Endometrium (tissue), 2 donors: ENCODE data around the gene PSEN2.
"Not testable (repeated sequence)": the region's sequence is repeated elsewhere in the genome, so short reads cannot be mapped to it uniquely, and the experiment has no call there.

Source experiments
- FAIRE-seq: peaks from 2 replicates; lab custom pipeline; 2012; peaks lifted over from hg19 to GRCh38; lab: Jason Lieb, UNC
- donor health status: control.
- donor health status: control.

The PSEN2 gene

DNA sequence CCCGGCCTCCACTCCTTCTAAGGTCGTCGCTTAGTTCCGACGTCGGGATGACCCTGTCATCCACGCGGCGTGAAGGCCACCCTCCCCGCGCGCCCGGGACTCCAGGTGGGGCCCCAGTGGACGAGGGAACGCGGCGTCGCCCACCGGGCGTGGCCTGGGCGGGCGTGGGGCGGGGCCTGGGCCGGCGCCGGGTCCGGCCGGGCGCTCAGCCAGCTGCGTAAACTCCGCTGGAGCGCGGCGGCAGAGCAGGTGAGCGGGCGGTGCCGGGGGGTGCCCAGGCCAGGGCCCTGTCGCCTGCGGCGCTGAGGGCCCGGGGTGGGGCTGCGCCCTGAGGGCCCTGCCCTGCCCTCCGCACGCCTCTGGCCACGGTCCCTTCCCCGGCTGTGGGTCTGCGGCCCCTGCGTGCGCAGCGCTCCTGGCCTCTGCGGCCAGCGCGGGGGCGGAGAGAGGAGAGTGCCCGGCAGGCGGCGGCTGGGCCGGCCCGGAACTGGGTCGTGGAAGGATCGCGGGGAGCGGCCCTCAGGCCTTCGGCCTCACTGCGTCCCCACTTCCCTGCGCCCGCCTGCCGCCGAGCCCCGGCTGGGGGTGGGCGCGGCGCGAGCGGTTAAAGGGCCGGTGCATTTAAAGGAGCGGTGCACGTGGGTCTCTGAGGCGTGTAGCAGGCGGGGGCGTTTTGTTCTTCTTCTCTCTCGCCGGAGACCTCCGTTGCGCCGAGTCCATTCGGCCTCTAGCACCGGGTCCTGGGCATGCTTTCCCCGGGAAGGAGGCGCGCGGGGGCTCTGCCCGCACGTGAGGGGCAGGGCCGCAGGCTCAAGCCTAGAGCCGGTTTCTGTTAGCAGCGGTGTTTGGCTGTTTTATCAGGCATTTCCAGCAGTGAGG is at the start of gene PSEN2:
Gene PSEN2 (plus strand): TSS at position 216 of the 879 bp plus-strand sequence. CDS start 11,292 bp downstream, outside the sequence.
- FAIRE-seq = no peak

DNA sequence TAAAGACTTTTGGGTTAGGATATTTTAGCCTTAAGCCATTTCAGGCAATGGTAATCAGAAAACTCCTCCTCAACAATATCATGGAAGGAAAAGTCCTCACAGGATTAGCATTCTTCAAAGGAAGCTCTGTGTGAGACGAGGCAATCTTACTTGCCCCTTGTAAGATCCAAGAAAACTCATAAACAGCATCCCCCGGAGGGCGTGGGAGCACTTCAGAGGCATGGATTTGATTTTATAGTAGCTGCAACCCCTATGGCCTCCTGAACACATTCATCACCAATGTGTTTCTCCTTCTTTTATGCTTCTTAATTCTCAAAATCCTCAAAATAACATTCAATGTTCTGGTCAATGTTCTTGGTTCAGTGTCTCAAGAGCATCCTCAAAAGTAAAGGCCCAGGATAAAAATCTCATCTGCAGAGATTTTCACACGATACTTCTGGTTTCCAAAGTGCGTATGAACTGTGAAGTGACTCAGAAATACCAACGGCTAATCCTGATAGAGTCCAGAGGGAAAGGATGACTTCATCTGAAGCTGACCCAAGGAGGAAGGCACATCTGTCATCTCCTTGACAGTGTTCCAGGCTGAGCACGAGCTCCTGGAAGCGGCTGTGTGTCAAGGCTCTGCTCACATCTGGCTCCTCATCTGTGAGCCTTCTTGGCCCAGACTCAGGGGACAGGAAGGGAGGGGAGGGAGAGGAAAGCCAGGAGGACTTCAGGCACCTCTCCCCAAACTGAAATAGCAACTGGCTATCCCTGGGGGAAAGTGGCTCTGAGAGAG is 49.3 kb upstream of the PSEN2 start:
- FAIRE-seq = peak; percentile 83

DNA sequence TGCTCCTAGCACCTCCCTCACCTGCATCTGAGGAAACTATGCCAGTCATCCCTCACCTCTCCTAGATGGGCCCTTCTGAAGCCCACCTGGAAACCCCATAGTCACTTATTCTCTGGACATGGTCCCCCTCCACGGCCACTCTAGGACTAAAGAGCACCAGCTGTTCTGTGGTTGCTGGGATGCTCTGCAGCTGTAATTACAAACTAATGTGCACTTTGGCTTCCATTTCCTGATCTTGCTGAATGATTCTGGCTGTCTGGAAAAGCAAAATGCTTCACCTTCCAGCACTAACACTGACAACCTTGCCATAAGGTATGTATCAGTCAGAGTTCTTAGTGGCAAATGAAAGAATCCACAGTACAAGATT is 48.7 kb upstream of the PSEN2 start:
- no peak for FAIRE-seq

GRCh38 chr1:226823643-226824042 is 46.8 kb upstream of the PSEN2 start:
- no peak for FAIRE-seq

DNA sequence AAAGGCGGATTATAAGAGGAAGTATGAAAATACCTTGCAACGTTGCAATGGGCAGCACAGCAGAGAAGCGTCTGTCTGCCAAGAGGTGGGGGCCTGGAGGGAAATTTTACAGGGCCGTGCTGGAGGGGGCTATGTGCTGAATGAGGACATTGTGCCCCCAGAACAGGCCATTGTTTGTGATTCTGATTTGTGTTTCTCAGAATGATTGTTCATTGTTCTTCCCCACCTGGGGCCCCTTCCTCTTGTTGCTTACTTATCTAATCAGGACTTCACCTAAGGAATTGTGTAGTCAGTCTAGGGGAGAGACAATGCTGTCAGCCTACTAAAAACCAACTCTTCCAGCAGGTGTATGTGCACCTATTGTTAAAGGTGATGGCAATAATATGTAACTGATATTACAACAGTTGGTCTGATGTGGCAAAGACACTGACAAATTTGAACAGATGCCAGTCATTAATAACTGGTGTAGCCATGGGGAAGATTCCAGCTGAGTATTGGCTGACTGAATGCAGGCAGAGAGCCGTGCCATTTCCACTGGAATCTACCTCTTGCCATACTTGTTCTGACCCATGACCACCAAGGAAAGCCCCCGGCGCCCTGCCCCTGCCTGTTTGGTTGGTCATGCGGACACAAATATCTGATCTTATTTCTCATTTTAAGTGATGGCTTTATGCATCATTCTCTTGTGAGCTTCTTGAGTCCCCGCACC is 45.2 kb upstream of the PSEN2 start:
- FAIRE-seq = no peak

DNA sequence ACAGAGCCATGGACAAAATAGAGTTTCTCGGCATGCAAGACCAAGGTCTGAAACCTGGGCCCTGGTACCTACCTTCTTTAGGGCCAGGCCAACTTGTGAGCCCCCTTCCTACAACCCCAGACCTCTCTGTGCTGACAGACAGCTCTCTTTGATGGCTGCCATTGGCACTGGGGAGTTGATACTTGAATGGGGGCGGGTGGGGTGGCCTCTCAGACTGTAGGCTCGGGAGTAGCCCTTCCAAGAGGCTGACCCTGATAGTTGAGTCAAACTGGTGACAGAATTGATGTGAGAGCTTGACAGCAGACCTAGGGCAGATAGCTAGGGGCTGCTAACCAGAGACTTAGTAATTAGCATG is 44.7 kb upstream of the PSEN2 start:
- FAIRE-seq = no peak

- no peak for FAIRE-seq
These were observed 43.7 kb upstream of the PSEN2 start for GRCh38 chr1:226826479-226827261.

DNA sequence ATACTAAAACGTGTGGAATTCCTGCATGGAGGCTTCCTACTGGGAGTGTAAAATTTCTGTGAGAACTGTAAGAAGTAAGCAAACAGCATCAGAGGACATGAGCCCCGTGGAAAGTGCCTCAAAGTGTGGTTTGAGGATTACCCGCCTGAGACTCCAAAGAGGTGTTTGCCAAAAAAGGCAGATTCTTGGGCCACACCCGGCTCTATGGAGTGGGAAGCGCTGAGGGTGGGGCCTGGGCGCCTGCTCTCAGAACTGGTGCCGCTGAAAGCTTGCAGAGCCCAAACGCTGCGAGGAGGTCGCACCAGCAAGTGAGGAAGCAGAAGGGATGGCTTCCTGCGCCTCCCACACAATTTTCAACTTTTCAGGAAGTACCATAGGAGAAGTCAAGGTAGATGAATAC is 43.0 kb upstream of the PSEN2 start:
- no peak for FAIRE-seq

DNA sequence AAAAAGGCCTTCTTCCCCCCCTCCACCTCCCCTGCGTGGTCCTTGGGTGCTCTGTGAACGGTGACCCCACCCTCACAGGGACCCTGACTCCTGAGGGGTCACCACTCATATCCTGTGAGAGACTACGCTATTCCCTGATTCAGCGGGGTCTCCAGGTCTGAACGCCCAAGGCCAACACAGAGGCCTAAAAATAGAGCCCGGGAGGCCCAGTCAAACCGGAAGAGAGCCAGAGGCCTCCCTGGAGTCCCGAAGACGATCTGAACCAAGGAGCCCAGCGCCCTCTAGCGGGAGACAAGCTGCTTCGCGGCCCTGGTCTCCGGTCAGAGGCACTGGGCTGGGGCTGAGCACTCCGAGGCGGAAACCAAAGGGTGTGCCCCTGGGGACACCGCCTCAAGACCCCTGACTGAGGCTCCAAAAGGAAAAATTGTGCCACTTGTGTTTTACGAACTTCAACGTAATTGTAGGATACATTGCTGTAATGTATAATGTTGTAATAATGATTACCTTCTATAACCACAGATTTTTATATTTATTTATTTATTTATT is 42.4 kb upstream of the PSEN2 start:
- FAIRE-seq = no peak

GRCh38 chr1:226829105-226829504 is 41.3 kb upstream of the PSEN2 start:
- FAIRE-seq = no peak

DNA sequence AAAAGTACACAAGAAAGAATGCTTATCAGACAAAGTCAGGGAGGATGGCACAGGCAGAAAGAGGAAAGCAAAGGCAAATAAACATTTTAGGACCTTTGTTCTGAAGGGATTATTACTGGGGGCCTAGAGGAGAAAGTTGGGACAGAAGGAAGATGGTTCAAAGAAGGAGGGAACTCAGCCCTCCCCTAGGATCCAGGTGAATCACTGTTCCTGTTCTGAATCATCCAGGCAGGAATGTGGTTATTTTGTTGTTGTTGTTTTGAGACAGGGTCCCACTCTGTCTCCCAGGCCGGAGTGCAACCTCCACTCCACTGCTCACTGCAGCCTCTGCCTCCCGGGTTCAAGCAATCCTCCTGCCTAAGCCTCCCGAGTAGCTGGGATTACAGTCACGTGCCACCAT is 38.5 kb upstream of the PSEN2 start:
- no peak for FAIRE-seq

DNA sequence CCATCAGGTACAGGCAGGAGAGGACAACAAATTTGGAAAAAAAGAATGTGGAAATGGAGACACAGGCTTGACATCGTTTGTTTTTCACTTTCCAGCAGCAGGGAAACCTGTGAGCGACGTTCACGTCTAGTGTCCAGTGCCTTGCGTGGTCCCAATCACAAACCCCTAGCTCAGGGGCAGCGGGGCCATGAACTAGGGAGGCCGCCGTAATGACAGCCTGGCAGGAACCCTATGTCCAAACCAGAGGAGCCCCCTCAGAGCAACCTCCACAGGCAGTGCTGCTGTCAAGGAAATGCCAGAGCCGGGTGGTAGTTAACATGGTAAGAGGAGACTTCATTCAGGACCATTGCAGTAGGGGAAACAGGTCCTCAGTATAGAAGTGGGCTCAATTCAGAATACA is 37.8 kb upstream of the PSEN2 start:
- FAIRE-seq = no peak

DNA sequence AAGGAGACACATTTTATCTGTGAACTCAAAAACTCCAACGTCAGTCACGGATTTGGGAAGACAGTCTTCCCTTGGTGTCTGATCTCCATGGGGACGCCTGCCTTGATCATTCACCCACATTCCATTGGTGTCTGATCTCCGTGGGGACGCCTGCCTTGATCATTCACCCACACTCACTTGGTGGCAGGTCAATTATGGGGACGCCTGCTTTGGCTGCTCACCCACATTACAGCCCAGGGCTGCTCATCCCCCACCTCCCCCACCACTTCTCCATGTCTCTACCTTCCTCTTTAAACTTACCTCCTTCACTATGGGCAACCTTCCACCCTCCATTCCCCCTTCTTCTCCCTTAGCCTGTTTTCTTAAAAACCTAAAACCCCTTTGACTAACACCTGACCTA is 36.2 kb upstream of the PSEN2 start:
- not testable (repeated sequence) for FAIRE-seq

- FAIRE-seq = not testable (repeated sequence)
These were observed 35.0 kb upstream of the PSEN2 start for GRCh38 chr1:226835396-226835795.

DNA sequence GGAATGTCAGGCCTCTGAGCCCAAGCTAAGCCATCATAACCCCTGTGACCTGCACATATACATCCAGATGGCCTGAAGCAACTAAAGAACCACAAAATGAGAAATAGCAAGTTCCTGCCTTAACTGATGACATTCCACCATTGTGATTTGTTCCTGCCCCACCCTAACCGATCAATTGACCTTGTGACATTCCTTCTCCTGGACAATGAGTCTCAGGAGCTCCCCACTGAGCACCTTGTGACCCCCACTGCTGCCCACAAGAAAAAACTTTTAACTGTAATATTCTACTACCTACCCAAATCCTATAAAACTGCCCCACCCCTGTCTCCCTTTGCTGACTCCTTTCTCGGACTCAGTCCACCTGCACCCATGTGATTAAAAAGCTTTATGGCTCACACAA is 32.5 kb upstream of the PSEN2 start:
- FAIRE-seq = not testable (repeated sequence)

DNA sequence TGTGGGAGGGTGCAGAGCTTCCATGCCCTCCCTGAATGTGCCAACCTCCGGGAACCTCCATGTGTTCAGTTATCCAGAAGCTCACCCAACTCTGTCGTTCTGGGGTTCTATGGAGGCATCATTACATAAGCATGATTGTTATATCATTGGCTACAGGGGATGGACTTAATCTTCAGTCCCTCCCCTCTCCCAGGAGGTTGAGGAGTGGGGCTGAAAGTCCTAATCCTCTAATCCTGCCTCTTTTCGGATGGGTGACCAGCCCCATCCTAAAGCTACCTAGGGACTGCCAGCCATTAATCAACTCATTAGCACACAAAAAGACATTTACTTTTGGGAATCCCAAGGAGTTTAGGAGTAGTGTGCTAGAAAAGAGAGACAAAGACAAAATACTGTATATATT is 32.0 kb upstream of the PSEN2 start:
- FAIRE-seq = no peak

- FAIRE-seq = no peak
These were observed 24.8 kb upstream of the PSEN2 start for GRCh38 chr1:226845624-226846023.

- FAIRE-seq = no peak
These were observed 23.6 kb upstream of the PSEN2 start for GRCh38 chr1:226846786-226847185.

GRCh38 chr1:226854548-226854947 is 15.9 kb upstream of the PSEN2 start:
- not testable (repeated sequence) for FAIRE-seq

DNA sequence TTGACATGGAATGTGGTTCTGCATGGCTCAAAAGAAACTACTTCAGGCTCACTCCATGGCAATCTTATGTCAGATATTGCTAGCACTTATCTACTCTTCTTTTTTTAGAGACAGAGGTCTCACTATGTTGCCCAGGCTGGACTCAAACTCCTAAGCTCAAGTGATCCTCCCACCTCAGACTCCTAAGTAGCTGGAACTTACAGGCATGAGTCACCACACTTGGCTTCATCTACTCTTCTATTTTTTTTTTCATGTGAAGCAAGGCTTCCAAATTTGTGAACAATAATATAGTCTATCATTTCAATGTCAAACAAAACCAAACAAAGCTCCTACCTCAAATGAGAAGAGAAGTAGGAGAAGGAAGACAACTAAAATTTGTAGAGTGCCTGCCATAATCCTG is 7.5 kb upstream of the PSEN2 start:
- no peak for FAIRE-seq

DNA sequence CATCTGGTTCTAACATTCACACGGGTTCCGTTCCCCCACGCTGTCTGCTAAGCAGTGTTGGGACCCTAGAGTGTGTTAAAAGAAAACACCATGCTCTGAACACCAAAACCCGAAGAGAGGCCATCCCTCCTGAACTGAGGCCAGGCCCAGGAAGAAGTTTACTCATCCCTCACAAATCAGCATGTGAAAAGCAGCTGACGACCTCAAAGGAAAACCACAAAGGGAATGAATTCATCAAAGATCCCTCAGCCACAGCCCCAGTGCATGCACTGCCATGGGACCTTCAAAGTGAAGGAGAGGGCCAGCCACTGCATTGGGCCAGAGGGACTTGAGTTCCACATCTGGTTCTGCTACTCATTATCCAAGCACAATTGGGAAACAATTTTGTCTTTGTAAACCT is 7.0 kb upstream of the PSEN2 start:
- no peak for FAIRE-seq

GRCh38 chr1:226864311-226864710 is 6.1 kb upstream of the PSEN2 start:
- no peak for FAIRE-seq
